Aorta (tissue), 5 donors: ENCODE data around the gene TRMT13. TPM values are rescaled to one million over a fixed set of nuclear protein-coding genes. Genes with fewer than 3 reads are reported as not detected.
"Not testable (repeated sequence)": the region's sequence is repeated elsewhere in the genome, so short reads cannot be mapped to it uniquely, and the experiment has no call there.

Experiments used
- ATAC-seq: fragments of 200-7000 bp; cut with Tn5 transposase; one replicate; pipeline ENCODE4 v1.9.1; 2022; ENCODE audit warnings: moderate library complexity; ENCODE audit not compliant: low FRiP score
- DNase-seq, 2 donors: peaks; one replicate each; pipeline ENCODE4 v3.0.0-alpha.2; 2020
- H3K27ac ChIP-seq, 2 donors: one replicate each; pipeline ENCODE4 v1.5.1; 2013; ENCODE audit warnings: low read length in 2 of 2, mild to moderate bottlenecking in 2 of 2, moderate library complexity in 2 of 2, control low read depth in 1 of 2, inconsistent platforms in 1 of 2, low read depth in 1 of 2
- H3K27me3 ChIP-seq, 2 donors: one replicate each; pipeline ENCODE4 v1.6.1; 2013; ENCODE audit warnings: control low read depth in 1 of 2, low read length in 1 of 2, mild to moderate bottlenecking in 1 of 2, moderate library complexity in 1 of 2; ENCODE audit not compliant: insufficient read depth in 2 of 2, control insufficient read depth in 1 of 2
- H3K36me3 ChIP-seq, 2 donors: one replicate each; pipeline ENCODE4 v1.6.1; 2013; ENCODE audit warnings: control low read depth in 1 of 2, low read length in 1 of 2, mild to moderate bottlenecking in 1 of 2; ENCODE audit not compliant: insufficient read depth in 2 of 2, control insufficient read depth in 1 of 2
- H3K4me1 ChIP-seq, 2 donors: one replicate each; pipeline ENCODE4 v1.6.1; 2013; ENCODE audit warnings: low read length in 2 of 2, control low read depth in 1 of 2, mild to moderate bottlenecking in 1 of 2, moderate library complexity in 1 of 2; ENCODE audit not compliant: insufficient read depth in 2 of 2, control insufficient read depth in 1 of 2
- H3K4me3 ChIP-seq, 2 donors: one replicate each; pipeline ENCODE4 v1.5.1; 2013; ENCODE audit warnings: low read length in 2 of 2, control low read depth in 1 of 2, mild to moderate bottlenecking in 1 of 2
- H3K9me3 ChIP-seq: one replicate; pipeline ENCODE4 v1.6.1; 2013; ENCODE audit warnings: mild to moderate bottlenecking, low read length; ENCODE audit not compliant: control insufficient read depth
- WGBS, 2 donors: extraction: QIAGEN DNeasy Blood & Tissue Kit; methylation state at CpG; one replicate each; pipeline ENCODE4 v1.1.7; 2013; 5-methylcytosine and 5-hydroxymethylcytosine counted together
- intact Hi-C, 2 donors: fragments of 100-400 bp; cut with DNase I; formaldehyde crosslinking; loops; one replicate each; pipeline versions ENCODE4 v1.14.2 to v1.15.0; 2022
- polyA plus RNA-seq, 2 donors: library from polyadenylated mRNA; stranded (reverse); fragments of 200-250 nt; gene quantifications; one replicate each; pipeline ENCODE4 v1.2.3, GENCODE V29; 2013
- total RNA-seq, 2 donors: library from RNA; stranded (reverse); fragmentation: NEBNext Ultra II Directional; extraction: Animal tissue kit (Norgen Biotek cat#: 25700); gene quantifications; one replicate each; pipeline ENCODE4 v1.2.1, GENCODE V29; 2021
- donor health status: healthy with polysubstance abuse.
- donor health status: Bipolar disorder and iron deficiency.
- donor health status: DM: no; HTN: no; CAD: no.
- donor health status: DM: no; HTN: no; CAD: no.
- donor health status: DM: yes; HTN: yes; CAD: no.

TRMT13 gene
- total and polyA plus RNA-seq, 4 donors: 4.9 to 18.4 (median 11.8) TPM

GRCh38 chr1:100177295-100178041, 44.5 kb downstream of the TRMT13 start:
- no peak overlapping the region for H3K27ac ChIP-seq
- intact Hi-C loops: no loop called here
- no peaks in the 10 kb centered on the region for H3K4me1 ChIP-seq
- H3K4me3 ChIP-seq: no peak overlapping the region
- no peaks in the 10 kb centered on the region for H3K27me3 ChIP-seq
- H3K9me3 ChIP-seq: no peaks in the 10 kb centered on the region
- ATAC-seq (no peak), DNase-seq (no peak)
- no peaks in the 10 kb centered on the region for H3K36me3 ChIP-seq
- WGBS, 2 donors: 92 to 94% methylated on average over 4 of the region's 4 CpGs

- Histone ChIP-seq H3K27ac (no peak within 1 kb of the TSS), H3K27me3 (no peaks in the 10 kb centered on the region), H3K4me1 (no peaks in the 10 kb centered on the region), H3K4me3 (no peak within 1 kb of the TSS), H3K9me3 (no peaks in the 10 kb centered on the region), H3K36me3 (no peaks in the 10 kb centered on the region)
- DNase-seq (no peak), ATAC-seq (no peak)
- 13 to 21% methylated on average over 5 of the region's 5 CpGs for WGBS, 2 donors
- intact Hi-C loops: no loop called here
Observed at GRCh38 chr1:100178091-100178490, 45.1 kb downstream of the TRMT13 start, which contains the start of gene LRRC39. LRRC39 (minus strand) TSS chr1:100178256; CDS start chr1:100168516, 9,740 bp downstream.

- intact Hi-C loops: no loop called here
- no peaks in the 10 kb centered on the region for H3K27me3 ChIP-seq
- DNase-seq (no peak), ATAC-seq (no peak)
- no peaks in the 10 kb centered on the region for H3K36me3 ChIP-seq
- no peak overlapping the region for H3K4me3 ChIP-seq
- H3K27ac ChIP-seq: no peak overlapping the region
- H3K4me1 ChIP-seq: no peaks in the 10 kb centered on the region
- 88 to 93% methylated on average over 4 of the region's 4 CpGs for WGBS, 2 donors
- no peaks in the 10 kb centered on the region for H3K9me3 ChIP-seq
Observed at GRCh38 chr1:100183370-100183769, 50.4 kb downstream of the TRMT13 start.

- 65 to 82% methylated on average over 1 of the region's 1 CpG for WGBS, 2 donors
- Histone ChIP-seq H3K9me3 (no peaks in the 10 kb centered on the region), H3K36me3 (no peaks in the 10 kb centered on the region), H3K27me3 (no peaks in the 10 kb centered on the region), H3K27ac (no peak overlapping the region), H3K4me3 (no peak overlapping the region), H3K4me1 (no peaks in the 10 kb centered on the region)
- ATAC-seq (no peak), DNase-seq (no peak)
- intact Hi-C loops: no loop called here
Observed at GRCh38 chr1:100184536-100184935, 51.6 kb downstream of the TRMT13 start.

- no peak for ATAC-seq
- Histone ChIP-seq H3K27ac (no peak overlapping the region), H3K9me3 (no peaks in the 10 kb centered on the region), H3K4me3 (no peak overlapping the region), H3K27me3 (no peaks in the 10 kb centered on the region), H3K36me3 (peaks cover 0 to 3% of the 10 kb centered on the region in 2 donors), H3K4me1 (peaks cover 0 to 1% of the 10 kb centered on the region in 2 donors)
- WGBS, 2 donors: 83 to 86% methylated on average over 3 of the region's 3 CpGs
- no peak for DNase-seq
- intact Hi-C loops: no loop called here
Observed at GRCh38 chr1:100187912-100188311, 54.9 kb downstream of the TRMT13 start.

- ATAC-seq: peak; percentile 67
- Histone ChIP-seq H3K27ac (no peak overlapping the region), H3K4me3 (no peak overlapping the region), H3K27me3 (no peaks in the 10 kb centered on the region), H3K36me3 (peaks cover 0 to 3% of the 10 kb centered on the region in 2 donors), H3K9me3 (no peaks in the 10 kb centered on the region), H3K4me1 (peaks cover 0 to 1% of the 10 kb centered on the region in 2 donors)
- 24 to 32% methylated on average over 3 of the region's 3 CpGs for WGBS, 2 donors
- no peak for DNase-seq
- intact Hi-C loops: no loop called here
Observed at GRCh38 chr1:100188617-100189016, 55.7 kb downstream of the TRMT13 start.

GRCh38 chr1:100198596-100198995, 65.6 kb downstream of the TRMT13 start:
- 85 to 96% methylated on average over 1 of the region's 1 CpG for WGBS, 2 donors
- Histone ChIP-seq H3K27me3 (no peaks in the 10 kb centered on the region), H3K9me3 (no peaks in the 10 kb centered on the region), H3K27ac (no peak overlapping the region), H3K4me3 (no peak overlapping the region), H3K36me3 (peaks cover 1 to 3% of the 10 kb centered on the region in 2 donors), H3K4me1 (no peaks in the 10 kb centered on the region)
- intact Hi-C loops: no loop called here
- ATAC-seq (no peak), DNase-seq (no peak)

GRCh38 chr1:100200060-100200459, 67.1 kb downstream of the TRMT13 start:
- DNase-seq, H3K4me1 ChIP-seq, ATAC-seq, intact Hi-C loops, H3K27ac ChIP-seq, H3K4me3 ChIP-seq, H3K36me3 ChIP-seq, H3K27me3 ChIP-seq, H3K9me3 ChIP-seq: not testable (repeated sequence)
- 58 to 63% methylated on average over 6 of the region's 6 CpGs for whole genome bisulfite sequencing, 2 donors
